ENCODE results near the gene SOD2.
A peak's percentile ranks its signal among the peaks of the same experiment; 100 is the strongest.
"Not testable (repeated sequence)": the region's sequence is repeated elsewhere in the genome, so short reads cannot be mapped to it uniquely, and the experiment has no call there.

The SOD2 gene

DNA sequence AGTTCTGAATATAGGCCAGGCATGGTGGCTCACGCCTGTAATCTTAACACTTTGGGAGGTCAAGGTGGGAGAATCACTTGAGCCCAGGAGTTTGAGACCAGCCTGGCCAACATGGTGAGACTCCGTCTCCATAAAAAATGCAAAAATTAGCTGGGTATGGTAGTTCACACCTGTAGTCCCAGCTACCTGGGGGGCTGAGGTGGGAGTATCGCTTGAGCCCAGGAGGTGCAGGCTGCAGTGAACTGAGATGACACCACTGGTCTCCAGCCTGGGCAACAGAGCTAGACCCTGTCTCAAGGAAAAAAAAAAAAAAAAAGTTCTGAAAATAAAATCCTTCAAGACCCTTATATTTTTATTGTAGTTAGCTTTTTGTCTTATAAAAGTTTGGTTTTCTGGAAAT lies 22.6 kb upstream of the SOD2 start:
- no peak for DNase-seq

DNA sequence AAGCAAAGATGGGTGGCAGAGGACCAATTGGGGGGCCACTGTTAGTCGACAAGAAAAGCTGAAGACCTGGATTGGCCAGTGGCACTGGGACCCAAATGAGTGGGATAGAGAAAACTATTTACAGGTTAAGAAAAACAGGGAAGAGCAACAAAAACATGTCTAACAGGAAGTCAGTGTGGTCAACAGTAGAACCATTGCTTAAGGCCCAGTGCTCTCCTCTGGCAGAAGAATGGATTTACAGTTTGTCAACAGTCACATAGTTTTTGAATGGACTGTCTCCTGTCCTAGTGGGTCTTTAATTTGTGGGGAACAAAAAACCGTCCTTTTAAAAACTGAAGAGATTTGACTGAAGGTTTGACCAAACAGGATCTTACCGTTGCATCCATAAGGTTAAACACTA lies 22.1 kb upstream of the SOD2 start:
- no peak for DNase-seq

GRCh38 chr6:159714404-159714803 lies 21.4 kb upstream of the SOD2 start:
- DNase-seq: no peak

- no peak for DNase-seq
Measured at GRCh38 chr6:159713984-159714383, 20.9 kb upstream of the SOD2 start.

- not testable (repeated sequence) for DNase-seq
Measured at GRCh38 chr6:159712389-159712788, 19.3 kb upstream of the SOD2 start.

- not testable (repeated sequence) for DNase-seq
Measured at GRCh38 chr6:159710603-159711002, 17.6 kb upstream of the SOD2 start.

DNA sequence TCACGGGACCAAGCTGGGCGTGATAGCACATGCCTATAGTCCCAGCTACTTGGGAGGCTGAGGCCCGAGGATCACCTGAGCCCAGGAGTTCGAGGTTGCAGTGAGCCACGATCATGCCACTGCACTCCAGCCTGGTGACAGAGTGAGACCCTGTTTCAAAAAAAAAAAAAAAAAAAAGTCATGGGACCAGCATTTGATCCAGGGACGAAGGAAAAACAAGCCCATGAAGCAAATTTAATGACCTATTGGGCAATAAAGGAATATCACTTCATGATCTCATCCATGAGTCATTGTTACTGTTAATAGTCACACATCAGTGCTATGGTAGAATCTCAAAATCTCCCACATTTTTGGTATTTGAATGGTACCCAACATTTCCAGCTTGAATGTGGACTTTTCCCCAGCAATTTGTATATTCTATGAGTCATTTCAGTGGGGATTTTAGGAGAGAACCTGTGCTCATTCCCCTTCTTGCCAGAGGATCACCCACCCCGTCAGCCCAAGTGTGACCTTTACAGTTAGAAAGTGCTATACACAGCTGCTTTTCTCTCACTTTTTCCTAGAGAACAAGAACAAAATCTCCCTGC lies 8.5 kb upstream of the SOD2 start:
- DNase-seq: no peak

GRCh38 chr6:159700970-159701369 lies 7.9 kb upstream of the SOD2 start:
- no peak for DNase-seq

- no peak for DNase-seq
Measured at GRCh38 chr6:159695984-159696383, 2.9 kb upstream of the SOD2 start.

GRCh38 chr6:159693894-159694545 lies 979 bp upstream of the SOD2 start:
- peak; percentile 29 for DNase-seq

DNA sequence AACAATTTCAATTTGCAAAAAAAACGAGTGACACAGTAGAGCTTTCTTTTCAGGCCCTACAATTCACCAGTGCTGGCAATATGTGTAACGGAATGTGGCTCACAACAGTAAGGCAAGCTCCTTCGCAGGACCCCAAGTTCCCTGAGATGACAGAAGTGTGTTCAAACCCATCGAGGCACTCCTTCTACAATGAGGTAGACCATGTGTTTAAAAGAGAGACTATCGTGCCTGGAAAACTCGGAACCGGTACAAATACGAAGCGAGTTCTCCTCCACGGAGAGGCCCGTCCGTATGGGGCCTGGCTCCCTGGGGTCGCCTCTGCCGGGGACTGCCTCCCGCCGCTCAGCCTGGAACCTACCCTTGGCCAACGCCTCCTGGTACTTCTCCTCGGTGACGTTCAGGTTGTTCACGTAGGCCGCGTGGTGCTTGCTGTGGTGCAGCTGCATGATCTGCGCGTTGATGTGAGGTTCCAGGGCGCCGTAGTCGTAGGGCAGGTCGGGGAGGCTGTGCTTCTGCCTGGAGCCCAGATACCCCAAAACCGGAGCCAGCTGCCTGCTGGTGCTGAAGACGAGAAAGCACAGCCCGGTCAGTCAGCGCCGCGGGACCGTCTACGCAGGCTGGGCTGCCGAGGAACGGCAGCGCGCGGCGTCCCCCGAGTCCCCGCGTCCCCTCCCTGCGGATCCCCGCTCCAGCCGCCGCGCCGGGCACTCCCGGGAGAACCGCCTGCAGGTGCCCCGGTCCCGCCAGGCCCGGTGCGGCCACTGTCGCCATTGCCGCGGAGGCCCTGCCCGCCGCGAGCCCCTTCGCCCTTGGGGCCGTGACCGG lies 526 bp downstream of the SOD2 start:
- DNase-seq: peak; percentile 46

DNA sequence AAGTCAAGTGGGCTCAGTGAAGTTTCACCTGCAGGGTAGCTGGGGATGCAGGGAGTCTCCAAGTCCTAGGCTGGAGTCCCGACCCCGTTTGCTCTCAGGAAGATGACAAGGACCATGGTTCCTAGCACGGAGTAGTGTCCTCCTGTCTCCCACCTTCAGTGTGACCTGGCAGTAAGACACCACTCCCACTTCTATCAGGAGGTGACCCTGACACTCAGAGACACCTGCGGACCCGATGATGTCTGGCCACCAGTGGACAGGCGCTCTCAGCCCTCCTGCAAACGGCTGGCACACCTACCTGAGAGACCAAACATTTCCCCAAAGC lies 1.1 kb downstream of the SOD2 start:
- no peak for DNase-seq

DNA sequence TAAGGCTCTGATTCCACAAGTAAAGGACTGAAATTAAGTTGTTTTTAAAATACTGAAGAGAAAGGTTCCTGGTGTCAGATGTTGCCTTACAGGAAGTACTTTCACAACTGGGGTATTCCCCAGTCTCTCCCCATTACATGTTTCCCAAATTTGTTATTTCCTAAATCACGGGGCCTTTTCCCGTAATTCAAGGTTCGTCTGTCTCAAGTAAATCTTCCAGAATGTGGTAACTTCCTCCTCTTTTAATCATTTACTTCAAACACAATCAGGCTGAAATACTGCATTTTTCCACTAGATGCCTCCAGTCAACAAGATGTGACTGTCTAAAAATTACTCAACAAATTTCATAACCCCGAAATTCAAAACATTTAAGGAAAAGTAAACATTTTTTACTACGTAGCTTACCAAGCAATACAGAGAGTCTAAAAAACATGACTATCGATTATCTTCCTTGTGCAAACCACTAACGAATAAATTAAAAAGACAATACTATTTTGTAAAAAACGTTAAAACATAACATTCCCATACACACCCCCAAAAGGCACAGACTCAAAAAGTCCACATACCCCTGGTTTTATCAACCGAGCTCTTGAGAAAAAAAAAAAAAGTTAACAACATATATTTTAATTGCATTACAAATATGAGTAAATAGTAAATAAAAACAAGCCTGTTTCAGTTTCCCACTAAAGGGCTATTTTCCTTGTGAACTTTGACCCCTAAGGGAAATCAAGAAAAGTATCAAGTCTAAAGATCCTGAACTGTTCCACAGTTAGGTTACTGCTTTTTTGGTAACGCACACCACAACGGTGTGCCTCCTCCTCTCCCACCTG lies 1.7 kb downstream of the SOD2 start:
- peak; percentile 8 for DNase-seq

GRCh38 chr6:159690135-159690534 lies 2.9 kb downstream of the SOD2 start:
- DNase-seq: not testable (repeated sequence)

- no peak for DNase-seq
Measured at GRCh38 chr6:159689001-159689400, 4.0 kb downstream of the SOD2 start.

- DNase-seq: no peak
Measured at GRCh38 chr6:159688266-159688905, 4.7 kb downstream of the SOD2 start.

- DNase-seq: no peak
Measured at GRCh38 chr6:159687341-159687740, 5.7 kb downstream of the SOD2 start.

DNA sequence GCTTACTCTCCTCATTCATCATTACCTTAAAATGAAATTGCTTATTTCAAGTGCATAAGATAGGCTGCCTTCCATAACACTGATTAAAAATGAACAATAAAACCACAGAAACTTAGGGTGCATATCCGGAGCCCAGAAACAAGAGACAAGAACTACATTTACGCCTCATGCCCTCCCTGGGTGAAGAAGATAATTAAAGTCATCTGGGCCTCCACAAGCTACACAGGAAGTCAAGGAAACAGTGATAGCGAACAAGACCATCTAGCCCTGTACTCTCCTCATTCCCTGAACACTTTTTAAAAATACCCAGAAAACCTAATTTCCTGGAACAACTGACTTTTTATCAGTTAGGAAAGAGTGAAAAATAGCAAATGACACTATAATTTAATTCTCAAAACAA lies 6.3 kb downstream of the SOD2 start:
- DNase-seq: no peak

DNA sequence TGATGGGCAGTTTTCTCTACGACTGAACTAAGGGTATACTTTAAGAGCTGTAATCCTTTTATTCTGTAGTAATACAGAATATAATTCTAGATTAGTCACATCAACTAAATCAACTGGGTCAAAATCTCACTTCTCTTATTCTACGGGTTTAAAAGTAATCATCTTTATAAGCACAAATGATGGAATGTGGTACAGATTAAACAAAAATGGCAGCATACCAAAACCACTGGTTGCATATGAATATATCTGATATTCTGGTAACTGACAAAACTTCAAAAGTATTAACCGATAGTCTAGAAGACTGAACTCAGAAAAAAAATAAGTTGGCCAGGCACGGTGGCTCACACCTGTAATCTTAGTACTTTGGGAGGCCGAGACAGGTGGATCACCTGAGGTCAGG lies 7.0 kb downstream of the SOD2 start:
- DNase-seq: no peak

DNA sequence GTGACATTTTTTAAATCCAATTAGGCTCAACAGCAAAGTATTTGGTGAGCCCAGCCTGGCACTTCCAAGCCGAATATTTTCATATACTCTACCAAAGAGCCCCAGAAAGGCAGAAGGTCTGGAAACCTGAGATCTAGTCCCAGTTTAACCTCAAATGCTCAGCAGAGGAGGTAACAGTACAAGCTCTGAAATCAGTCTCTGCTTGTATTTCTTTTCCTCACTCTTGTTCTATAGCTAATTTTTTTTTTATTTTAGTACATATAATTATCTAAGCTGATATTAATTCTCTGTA lies 9.1 kb downstream of the SOD2 start:
- DNase-seq: no peak

DNA sequence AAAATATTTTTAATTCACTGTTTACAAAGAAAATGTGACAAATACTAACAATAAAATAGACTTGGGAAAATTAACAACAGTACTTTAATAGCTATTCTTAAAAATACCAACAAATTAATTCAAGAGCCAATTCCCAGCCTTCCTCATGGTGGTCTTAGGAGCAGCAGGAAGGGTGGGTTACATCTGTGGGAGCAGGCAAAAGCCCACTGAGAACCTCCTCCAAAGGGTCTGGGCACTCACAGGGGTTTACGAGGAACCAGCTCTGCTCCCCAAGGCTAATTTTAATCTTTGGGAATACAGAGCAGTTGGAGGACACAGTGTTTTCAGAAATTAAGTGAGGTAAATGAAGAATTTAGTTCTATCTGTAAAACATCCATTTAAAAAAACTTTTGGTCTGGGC lies 10.2 kb downstream of the SOD2 start:
- no peak for DNase-seq

- no peak for DNase-seq
Measured at GRCh38 chr6:159682295-159682694, 10.7 kb downstream of the SOD2 start.

GRCh38 chr6:159681191-159681880 lies 11.7 kb downstream of the SOD2 start:
- DNase-seq: no peak
